ENCODE data around the gene GPR68. TPM values are rescaled to one million over a fixed set of nuclear protein-coding genes. Genes with fewer than 3 reads are reported as not detected.
"Not testable (repeated sequence)": the region's sequence is repeated elsewhere in the genome, so short reads cannot be mapped to it uniquely, and the experiment has no call there.

Gene GPR68
- total RNA-seq, 1 donor from 2014 or later, result 0.58 TPM

- H3K4me1 Mint-ChIP-seq (ENCODE audit: unreplicated experiment), result no peaks in the 10 kb centered on the region
- DNase-seq (ENCODE audit: extremely low spot score, unreplicated experiment), result no peak
- H3K4me3 Mint-ChIP-seq, result no peak overlapping the region
- no peak for TF ChIP-seq CTCF (conservative IDR thresholded peaks at IDR 0.05)
- peaks cover 10% of the 10 kb centered on the region for H3K36me3 Mint-ChIP-seq
- H3K27ac Mint-ChIP-seq, result no peak overlapping the region
- H3K27me3 Mint-ChIP-seq, result no peaks in the 10 kb centered on the region
- no peaks in the 10 kb centered on the region for H3K9me3 Mint-ChIP-seq
Measured at GRCh38 chr14:91187271-91187670, 57.2 kb downstream of the GPR68 start.

- no peaks in the 10 kb centered on the region for H3K9me3 Mint-ChIP-seq
- no peak overlapping the region for H3K4me3 Mint-ChIP-seq
- H3K27me3 Mint-ChIP-seq, result no peaks in the 10 kb centered on the region
- no peak for DNase-seq (ENCODE audit: extremely low spot score, unreplicated experiment)
- no peak overlapping the region for H3K27ac Mint-ChIP-seq
- H3K36me3 Mint-ChIP-seq, result peaks cover 3% of the 10 kb centered on the region
- no peak for TF ChIP-seq CTCF (conservative IDR thresholded peaks at IDR 0.05)
- H3K4me1 Mint-ChIP-seq (ENCODE audit: unreplicated experiment), result no peaks in the 10 kb centered on the region
Measured at GRCh38 chr14:91186515-91187066, 57.9 kb downstream of the GPR68 start.

- H3K4me1 Mint-ChIP-seq (ENCODE audit: unreplicated experiment), result no peaks in the 10 kb centered on the region
- DNase-seq (ENCODE audit: extremely low spot score, unreplicated experiment), result no peak
- peaks cover 3% of the 10 kb centered on the region for H3K36me3 Mint-ChIP-seq
- H3K4me3 Mint-ChIP-seq, result no peak overlapping the region
- no peak for TF ChIP-seq CTCF (conservative IDR thresholded peaks at IDR 0.05)
- no peaks in the 10 kb centered on the region for H3K9me3 Mint-ChIP-seq
- H3K27ac Mint-ChIP-seq, result no peak overlapping the region
- no peaks in the 10 kb centered on the region for H3K27me3 Mint-ChIP-seq
Measured at GRCh38 chr14:91185721-91186120, 58.8 kb downstream of the GPR68 start.

GRCh38 chr14:91184559-91184958 is 59.9 kb downstream of the GPR68 start:
- DNase-seq (ENCODE audit: extremely low spot score, unreplicated experiment), result no peak
- H3K9me3 Mint-ChIP-seq, result no peaks in the 10 kb centered on the region
- TF ChIP-seq CTCF (conservative IDR thresholded peaks at IDR 0.05), result no peak
- no peak overlapping the region for H3K4me3 Mint-ChIP-seq
- no peaks in the 10 kb centered on the region for H3K4me1 Mint-ChIP-seq (ENCODE audit: unreplicated experiment)
- no peaks in the 10 kb centered on the region for H3K27me3 Mint-ChIP-seq
- no peak overlapping the region for H3K27ac Mint-ChIP-seq
- no peaks in the 10 kb centered on the region for H3K36me3 Mint-ChIP-seq

- H3K4me3 Mint-ChIP-seq; H3K4me1 Mint-ChIP-seq (ENCODE audit: unreplicated experiment); H3K36me3 Mint-ChIP-seq; H3K9me3 Mint-ChIP-seq; H3K27ac Mint-ChIP-seq; DNase-seq (ENCODE audit: extremely low spot score, unreplicated experiment); H3K27me3 Mint-ChIP-seq: not testable (repeated sequence)
Measured at GRCh38 chr14:91182753-91183152, 61.8 kb downstream of the GPR68 start.

Other genes starting within 250 kb of the GPR68 start
- gene RPS6KA5, start 184.1 kb downstream of the GPR68 start, total RNA-seq (ENCODE audit: low replicate concordance), result 6.0 and 7.4 TPM in 2 replicates
- gene DGLUCY, start 130.6 kb downstream of the GPR68 start, total RNA-seq (ENCODE audit: low replicate concordance), result 24.2 and 37.5 TPM in 2 replicates
- gene CCDC88C, start 173.1 kb upstream of the GPR68 start, total RNA-seq (ENCODE audit: low replicate concordance), result 24.4 and 39.3 TPM in 2 replicates

Measured in type B pancreatic cell (in vitro differentiated cells).